GM08714 (cell line): Measurements from ENCODE around the gene ZNF415.

Source experiments
- H3K4me3 ChIP-seq: fragments of 200-500 bp; sonication (Bioruptor generic); 2 replicates; pipeline ENCODE4 v1.5.1; 2014; ENCODE audit warnings: mild to moderate bottlenecking, low read length, inconsistent platforms
- ZNF274 ChIP-seq: IDR thresholded peaks from 2 replicates; pipeline ENCODE4 v1.6.1; 2012; ENCODE audit warnings: mild to moderate bottlenecking, low read depth, low read length

Gene ZNF415

DNA sequence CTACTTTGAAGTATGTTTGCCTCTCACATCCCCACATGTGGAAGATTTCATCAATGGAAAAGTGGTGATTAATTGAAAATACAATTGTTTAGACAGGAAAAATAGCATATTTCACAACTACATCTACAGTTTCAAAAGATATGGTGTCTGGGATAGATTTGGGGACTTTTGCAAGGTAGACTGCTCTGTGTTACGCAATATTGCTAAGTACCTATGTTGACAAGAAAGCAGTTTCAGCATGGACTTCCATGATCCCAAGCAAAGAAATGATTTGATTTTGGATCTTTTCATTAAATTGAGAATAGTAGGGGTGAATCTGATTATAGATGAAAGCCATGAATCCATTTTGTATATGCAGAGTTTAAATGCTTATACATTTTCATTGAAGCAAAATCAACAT lies 40.0 kb downstream of the ZNF415 start:
- no peak for TF ChIP-seq ZNF274

DNA sequence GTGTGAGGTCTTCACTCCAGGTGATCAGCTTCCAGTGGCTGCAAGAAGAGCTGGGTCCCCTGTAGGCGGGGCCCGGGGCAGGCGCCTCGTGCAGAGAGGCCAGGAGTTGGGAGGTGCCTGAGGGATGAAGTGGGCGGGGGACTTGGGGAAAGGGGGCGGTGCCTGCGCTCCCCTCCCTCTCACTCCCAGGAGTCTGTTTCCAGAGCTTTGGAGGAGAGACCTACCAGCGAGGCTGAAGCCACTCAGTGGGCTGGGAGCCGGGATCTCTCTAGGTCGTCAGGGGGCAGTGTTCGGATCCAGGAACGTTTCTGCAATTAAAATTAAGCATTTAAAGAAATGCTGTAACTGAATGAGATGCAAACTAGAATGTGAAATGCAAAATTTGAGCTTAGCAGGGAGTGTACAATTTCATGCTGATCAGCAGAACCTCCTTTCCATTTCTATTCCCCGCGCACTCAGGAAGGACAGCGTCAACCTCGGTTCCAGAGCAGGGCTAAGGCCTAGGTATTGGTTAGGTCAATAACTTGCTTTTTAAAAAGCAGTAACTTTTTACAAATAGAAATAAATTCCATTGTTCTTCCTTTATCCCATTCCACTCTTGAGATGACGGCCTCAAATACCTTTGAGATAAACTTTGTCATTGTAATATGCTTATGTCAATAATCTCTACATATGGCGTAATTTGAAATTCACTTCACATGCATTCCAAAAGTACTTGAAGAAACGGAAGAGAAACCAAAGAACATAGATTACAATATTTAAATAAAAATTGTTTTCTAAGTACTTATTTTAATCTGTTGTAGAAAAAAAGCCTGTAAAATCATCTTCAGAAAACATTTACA lies 41.1 kb downstream of the ZNF415 start:
- H3K4me3 ChIP-seq, result no peak overlapping the region
- no peak for TF ChIP-seq ZNF274

More for the DNA sequence above, 40.0 kb downstream of the ZNF415 start:
- no peak overlapping the region for H3K4me3 ChIP-seq

DNA sequence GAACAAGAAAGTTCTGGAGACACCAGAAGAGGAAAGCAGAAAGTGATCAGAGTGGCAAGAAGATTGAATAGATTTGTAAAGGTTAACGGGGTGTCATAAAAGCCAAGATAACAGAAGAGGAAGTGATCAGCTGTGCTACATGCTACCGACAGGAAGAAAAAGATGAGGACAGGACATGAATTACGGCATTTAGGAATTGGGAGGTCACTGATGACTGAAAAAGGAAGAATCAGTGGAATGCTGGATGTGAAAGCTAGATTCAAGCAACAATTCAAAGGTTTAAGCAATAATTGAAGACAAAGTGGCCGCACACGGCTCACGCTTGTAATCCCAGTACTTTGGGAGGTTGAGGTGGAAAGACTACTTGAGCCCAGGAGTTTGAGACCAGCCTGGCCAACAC lies 44.6 kb downstream of the ZNF415 start:
- no peak for TF ChIP-seq ZNF274
- no peak overlapping the region for H3K4me3 ChIP-seq

DNA sequence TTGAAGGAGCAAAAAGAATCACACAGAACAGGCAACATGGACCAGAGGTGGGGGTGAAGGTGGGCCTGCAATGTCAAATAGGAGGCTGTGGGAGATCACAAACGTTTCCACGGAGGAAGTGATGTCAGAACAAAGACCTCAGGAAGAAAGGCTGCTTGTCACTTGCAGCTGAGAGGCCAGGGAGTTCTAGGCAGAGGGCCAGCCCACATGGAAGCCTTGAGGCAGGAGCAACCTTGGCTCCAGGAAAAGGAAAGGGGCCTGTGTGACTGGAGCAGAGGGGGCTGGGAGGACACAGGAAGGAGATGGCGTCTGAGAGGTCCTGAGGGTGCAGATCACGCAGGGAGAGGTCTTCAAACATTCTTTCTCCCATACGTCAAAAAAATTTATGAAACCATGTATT lies 45.8 kb downstream of the ZNF415 start:
- no peak for TF ChIP-seq ZNF274
- H3K4me3 ChIP-seq, result no peak overlapping the region

DNA sequence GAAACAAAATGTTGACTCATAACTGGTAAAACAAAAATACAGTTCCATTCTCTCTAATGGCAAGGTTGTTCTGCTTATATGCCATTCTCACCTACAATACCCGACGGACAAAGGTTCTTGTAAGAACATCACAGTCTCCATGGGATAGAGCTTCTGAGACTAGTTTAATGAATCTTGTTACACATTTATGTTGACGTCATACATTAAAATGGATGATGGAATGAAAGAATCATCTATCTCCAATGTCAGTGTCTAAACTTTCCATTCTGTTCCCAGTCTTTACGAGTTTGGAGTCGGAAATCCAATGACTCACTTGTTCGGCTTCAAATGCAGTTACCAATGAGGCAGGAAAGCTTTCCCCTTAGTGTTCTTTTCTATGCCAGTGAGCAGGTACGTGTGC lies 47.2 kb downstream of the ZNF415 start:
- no peak for TF ChIP-seq ZNF274
- no peak overlapping the region for H3K4me3 ChIP-seq

DNA sequence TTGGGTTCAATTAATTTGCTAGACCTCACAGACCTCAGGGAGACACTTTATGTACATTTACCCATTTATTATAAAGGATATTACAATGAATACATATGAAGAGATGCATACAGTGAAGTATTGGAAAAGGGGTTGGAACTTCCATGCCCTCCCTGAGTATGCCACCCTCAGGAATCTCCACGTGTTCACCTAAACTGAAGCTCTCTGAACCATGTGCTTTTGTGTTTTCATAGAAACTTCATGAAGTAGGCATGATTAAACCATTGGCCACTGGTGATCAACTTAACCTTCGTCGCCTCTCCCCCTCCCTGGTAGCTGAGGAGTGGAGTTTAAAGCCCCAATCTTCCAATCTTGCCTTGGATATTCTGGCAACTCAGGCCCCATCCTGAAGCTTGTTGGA lies 49.8 kb downstream of the ZNF415 start:
- no peak overlapping the region for H3K4me3 ChIP-seq
- TF ChIP-seq ZNF274, result no peak

DNA sequence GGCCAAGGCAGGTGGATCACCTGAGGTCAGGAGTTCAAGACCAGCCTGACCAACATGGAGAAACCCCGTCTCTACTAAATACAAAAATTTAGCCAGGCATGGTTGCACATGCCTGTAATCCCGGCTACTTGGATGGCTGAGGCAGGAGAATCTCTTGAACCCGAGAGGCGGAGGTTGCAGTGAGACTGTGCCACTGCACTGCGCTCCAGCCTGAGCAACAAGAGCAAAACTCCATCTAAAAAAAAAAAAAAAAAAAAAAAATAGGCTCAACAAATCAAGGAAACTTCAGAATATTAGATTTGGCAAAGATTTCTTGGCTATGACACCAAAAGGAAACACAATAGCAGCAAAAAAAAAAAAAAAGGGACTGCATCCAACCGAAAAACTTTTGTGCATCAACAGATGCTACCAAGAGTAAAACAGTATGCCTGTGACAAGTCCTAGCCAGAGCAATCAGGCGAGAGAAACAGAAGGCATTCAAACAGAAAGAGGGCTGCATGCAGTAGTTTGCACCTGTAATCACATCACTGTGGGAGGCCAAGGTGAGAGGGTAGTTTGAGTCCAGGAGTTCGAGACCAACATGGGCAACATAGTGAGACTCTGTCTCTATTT lies 53.3 kb downstream of the ZNF415 start:
- TF ChIP-seq ZNF274, result no peak

DNA sequence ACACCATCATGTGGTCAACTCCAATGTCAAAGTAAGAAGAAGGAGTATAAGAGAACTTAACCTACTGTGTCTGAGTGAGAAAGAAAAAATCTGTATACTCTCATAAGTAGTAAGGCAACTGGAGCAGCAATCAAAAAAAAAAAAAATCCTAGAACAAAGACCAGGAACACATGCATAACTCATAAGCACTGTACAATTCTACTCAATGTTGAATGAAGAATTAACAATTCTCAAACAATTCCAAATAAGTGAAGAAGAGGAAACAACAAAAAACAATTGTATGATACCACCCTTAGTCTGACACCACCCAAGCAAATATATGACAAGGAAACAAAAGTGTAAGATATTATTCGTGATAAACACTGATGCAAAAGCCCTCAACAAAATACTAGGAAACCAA lies 54.0 kb downstream of the ZNF415 start:
- H3K4me3 ChIP-seq, result no peak overlapping the region
- TF ChIP-seq ZNF274, result no peak

More for the DNA sequence above, 53.3 kb downstream of the ZNF415 start:
- no peak overlapping the region for H3K4me3 ChIP-seq

DNA sequence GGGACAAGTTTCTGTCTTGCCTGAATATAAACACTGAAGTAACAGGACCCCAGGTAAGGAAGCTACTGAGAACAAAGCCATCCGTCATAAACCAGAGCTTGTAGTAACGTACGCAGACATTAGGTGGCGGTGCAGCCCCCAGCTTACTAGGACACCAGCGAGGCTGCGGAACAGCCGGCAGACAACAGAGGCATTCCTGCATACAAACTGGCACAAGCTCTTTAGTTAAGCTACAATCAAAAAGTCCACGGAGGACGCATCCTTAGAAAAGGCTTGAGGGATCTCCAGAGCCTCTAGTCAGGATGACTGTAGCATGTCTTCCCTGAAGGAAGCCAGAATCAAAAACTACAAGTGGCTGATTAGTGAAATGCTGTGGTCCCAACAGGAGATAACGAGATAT lies 55.7 kb downstream of the ZNF415 start:
- H3K4me3 ChIP-seq, result no peak overlapping the region
- TF ChIP-seq ZNF274, result no peak

DNA sequence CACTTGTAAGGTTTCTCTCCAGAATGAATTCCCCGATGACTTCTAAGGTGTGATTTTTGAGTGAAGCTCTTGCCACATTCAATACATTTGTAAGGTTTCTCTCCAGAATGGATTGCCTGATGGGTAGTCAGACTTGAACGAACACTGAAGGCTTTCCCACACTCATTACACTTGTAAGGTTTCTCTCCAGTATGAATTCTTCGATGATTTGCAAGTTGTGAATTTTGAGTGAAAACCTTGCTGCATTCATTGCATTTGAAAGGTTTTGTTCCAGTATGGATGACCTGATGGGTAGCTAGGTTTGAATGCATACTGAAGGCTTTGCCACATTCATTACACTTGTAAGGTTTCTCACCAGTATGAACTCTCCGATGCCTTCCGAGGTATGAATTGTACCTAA lies 63.9 kb downstream of the ZNF415 start:
- no peak overlapping the region for H3K4me3 ChIP-seq
- no peak for TF ChIP-seq ZNF274

DNA sequence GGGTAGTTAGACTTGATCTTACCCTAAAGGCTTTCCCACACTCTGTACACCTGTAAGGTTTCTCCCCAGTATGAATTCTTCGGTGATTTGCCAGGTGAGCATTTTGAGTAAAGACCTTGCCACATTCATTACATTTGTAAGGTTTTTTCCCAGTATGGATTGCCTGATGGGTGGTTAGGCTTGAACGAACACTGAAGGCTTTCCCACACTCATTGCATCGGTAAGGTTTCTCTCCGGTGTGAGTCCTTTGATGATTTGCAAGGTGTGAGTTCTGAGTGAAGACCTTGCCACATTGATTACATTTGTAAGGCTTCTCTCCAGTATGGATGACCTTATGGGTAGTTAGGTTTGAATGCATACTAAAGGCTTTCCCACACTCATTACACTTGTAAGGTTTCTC lies 64.5 kb downstream of the ZNF415 start:
- TF ChIP-seq ZNF274, result no peak
- no peak overlapping the region for H3K4me3 ChIP-seq

DNA sequence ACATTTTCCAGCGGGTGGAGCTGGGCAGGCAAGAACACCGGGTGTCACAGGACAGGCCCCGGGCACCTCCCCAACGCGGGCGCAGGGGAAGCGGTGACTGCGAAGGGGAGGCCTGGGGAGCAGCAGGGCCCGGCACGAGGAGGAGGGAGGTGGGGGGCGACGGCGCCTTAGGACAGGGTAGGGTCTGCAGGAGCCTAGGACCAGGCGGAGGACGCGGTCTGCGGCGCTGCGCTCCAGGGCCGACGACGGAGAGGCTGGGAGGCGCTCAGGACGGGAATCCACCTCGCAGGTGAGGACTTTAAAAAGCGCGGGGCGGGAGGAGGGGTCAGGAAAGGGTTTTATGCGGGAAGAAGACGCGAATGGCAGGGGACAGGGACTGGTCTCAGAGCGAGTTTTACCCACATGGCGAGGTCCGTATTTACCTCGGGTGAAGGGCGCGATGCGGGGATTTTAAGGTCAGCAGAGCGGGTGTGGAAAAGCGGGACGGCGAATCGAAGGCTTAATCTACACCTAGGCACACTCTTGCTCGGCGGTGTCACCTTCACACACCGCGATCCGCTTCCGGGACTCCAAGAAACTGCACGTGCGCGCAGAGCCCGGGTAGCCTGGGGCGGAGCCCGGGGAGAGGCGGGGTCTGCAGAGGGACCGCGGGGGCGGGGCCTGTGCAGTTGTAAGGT lies 74.7 kb downstream of the ZNF415 start:
- TF ChIP-seq ZNF274, result no peak
- H3K4me3 ChIP-seq, result no peak overlapping the region; the same call in 1 of the 2 replicates
